Suprapubic skin (tissue), 4 donors: ENCODE data around the gene DGKB.

Experiments used
- EP300 ChIP-seq: sonication (generic); formaldehyde crosslinking; IDR thresholded peaks from one replicate; pipeline ENCODE4 v1.6.1; 2017; ENCODE audit warnings: antibody characterized with exemption
- POLR2AphosphoS5 ChIP-seq, 3 donors: sonication (generic); formaldehyde crosslinking; IDR thresholded peaks; one replicate each; pipeline ENCODE4 v1.6.1; 2017; ENCODE audit warnings: antibody characterized with exemption in 3 of 3
- TF ChIP-seq, protein P1 (sequence below), 2 donors: fragments of 200-600 bp in 1 of 2; fragments of 450-650 bp in 1 of 2; sonication (generic) in 1 of 2; IDR thresholded peaks; one replicate each; pipeline ENCODE4 v1.5.1; 2016 to 2019; ENCODE audit warnings: antibody characterized with exemption in 2 of 2, mild to moderate bottlenecking in 1 of 2, moderate library complexity in 1 of 2

- TF ChIP-seq POLR2AphosphoS5 (IDR thresholded peaks at IDR 0.05) (no peak), EP300 (no peak)
- TF ChIP-seq, protein P1, sequence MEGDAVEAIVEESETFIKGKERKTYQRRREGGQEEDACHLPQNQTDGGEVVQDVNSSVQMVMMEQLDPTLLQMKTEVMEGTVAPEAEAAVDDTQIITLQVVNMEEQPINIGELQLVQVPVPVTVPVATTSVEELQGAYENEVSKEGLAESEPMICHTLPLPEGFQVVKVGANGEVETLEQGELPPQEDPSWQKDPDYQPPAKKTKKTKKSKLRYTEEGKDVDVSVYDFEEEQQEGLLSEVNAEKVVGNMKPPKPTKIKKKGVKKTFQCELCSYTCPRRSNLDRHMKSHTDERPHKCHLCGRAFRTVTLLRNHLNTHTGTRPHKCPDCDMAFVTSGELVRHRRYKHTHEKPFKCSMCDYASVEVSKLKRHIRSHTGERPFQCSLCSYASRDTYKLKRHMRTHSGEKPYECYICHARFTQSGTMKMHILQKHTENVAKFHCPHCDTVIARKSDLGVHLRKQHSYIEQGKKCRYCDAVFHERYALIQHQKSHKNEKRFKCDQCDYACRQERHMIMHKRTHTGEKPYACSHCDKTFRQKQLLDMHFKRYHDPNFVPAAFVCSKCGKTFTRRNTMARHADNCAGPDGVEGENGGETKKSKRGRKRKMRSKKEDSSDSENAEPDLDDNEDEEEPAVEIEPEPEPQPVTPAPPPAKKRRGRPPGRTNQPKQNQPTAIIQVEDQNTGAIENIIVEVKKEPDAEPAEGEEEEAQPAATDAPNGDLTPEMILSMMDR (IDR thresholded peaks at IDR 0.05) = no peak
These were observed 405.2 kb downstream of the DGKB start for GRCh38 chr7:14497390-14497789.
